GM18873 (cell line): ENCODE results near the gene ZFAND6.
"Not testable (repeated sequence)": the region's sequence is repeated elsewhere in the genome, so short reads cannot be mapped to it uniquely, and the experiment has no call there.

Experiments used
- ATAC-seq: cut with Tn5 transposase; IDR thresholded peaks from one replicate; pipeline ENCODE4 v1.9.1; 2021; ENCODE audit warnings: mild to moderate bottlenecking, moderate library complexity, moderate number of reproducible peaks; ENCODE audit not compliant: unreplicated experiment, low FRiP score

Gene ZFAND6

GRCh38 chr15:80058851-80059785 lies at the start of gene ZFAND6:
Gene ZFAND6 (plus strand): TSS chr15:80059676. CDS start chr15:80120345, 60,669 bp downstream.
- peak; percentile 81 for ATAC-seq

DNA sequence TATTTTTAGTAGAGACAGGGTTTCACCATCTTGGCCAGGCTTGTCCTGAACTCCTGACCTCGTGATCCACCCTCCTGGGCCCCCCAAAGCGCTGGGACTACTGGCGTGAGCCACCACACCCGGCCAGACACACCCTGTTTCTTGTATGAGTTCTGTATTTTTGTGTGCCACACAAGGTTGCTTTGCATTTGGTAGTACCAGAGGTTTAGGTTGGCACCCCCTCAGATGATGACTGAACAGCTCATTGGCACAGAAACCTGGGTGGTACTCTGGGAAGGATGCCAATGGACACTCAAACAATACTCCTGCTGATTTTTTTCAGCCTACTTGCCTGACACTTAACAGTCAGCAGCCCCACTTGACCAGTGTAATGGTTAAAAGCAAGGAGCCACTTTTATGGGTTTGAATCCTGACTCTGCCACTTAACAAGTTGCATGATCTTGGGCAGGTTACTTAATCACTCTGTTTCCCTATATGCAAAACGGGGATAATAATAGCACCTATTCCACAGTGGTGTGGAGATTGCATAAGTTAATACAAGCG lies 49.3 kb upstream of the ZFAND6 start:
- no peak for ATAC-seq

DNA sequence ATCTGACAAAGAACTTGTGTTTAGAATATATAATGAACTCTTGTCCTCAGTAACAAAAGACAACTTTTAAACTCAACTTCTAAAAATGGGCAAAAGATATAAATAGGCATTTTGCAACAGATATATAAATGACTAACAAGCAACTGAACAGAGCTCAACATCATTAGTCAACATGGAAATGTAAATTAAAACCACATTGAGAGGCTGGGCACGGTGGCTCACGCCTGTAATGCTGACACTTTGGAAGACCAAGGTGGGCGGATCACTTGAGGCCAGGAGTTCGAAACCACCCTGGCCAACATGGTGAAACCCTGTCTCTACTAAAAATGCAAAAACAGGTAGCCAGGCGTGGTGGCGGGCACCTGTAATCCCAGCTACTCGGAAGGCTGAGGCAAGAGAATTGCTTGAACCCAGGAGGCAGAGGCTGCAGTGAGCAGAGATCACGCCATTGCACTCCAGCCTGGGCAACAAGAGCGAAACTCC lies 48.4 kb upstream of the ZFAND6 start:
- ATAC-seq, result peak; percentile 48

GRCh38 chr15:80011596-80011995 lies 47.9 kb upstream of the ZFAND6 start:
- no peak for ATAC-seq

DNA sequence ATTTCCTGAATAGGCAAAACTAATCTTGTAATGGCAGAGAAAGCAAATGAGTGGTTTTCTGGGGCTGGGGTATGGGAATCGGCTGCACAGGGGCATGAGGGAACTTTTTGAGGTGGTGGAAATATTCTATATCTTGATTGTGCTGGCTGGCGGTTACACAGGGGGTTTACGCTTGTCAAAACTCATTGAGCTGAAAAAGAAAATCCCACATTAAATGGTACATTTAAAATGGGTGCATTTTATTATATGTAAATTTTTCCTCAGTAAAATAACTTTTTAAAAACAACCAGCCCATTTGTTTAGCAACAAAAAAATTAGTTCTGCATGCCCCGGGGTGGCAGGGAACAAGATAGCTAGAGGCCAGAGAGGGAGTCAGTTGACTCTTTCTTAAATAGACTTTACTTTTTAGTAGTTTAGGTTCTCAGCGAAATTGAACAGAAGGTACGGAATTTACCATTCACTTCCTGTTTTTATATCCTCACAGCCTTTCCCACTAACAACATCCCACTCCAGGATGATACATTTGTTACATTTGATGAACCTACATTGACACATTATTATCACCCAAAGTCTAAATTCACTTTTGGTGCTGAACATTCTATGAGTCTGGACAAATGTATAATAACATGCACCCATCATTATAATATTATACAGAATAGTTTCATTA lies 47.3 kb upstream of the ZFAND6 start:
- ATAC-seq, result no peak

DNA sequence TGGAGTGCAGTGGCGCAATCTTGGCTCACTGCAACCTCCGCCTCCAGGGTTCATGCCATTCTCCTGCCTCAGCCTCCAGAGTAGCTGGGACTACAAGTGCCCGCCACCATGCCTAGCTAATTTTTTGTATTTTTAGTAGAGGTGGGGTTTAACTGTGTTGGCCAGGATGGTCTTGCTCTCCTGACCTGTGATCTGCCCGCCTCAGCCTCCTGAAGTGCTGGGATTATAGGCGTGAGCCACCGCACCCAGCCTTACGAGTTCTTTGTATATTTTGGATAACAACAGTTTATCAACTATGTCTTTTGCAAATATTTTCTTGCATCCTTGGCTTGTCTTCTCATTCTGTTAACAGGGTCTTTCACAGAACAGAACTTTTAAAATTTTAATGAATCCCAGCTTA lies 45.3 kb upstream of the ZFAND6 start:
- ATAC-seq, result not testable (repeated sequence)

- no peak for ATAC-seq
Measured at GRCh38 chr15:80015156-80015555, 44.3 kb upstream of the ZFAND6 start.

- ATAC-seq, result not testable (repeated sequence)
Measured at GRCh38 chr15:80016506-80016905, 43.0 kb upstream of the ZFAND6 start.

DNA sequence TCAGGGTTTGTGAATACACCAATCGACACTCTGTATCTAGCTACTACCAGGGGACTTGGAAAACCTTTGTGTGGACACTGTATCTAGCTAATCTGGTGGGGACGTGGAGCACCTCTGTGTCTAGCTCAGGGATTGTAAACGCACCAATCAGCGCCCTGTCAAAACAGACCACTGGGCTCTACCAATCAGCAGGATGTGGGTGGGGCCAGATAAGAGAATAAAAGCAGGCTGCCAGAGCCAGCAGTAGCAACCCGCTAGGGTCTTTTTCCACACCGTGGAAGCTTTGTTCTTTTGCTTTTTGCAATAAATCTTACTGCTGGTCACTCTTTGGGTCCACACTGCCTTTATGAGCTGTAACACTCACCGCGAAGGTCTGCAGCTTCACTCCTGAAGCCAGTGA lies 42.3 kb upstream of the ZFAND6 start:
- ATAC-seq, result not testable (repeated sequence)

DNA sequence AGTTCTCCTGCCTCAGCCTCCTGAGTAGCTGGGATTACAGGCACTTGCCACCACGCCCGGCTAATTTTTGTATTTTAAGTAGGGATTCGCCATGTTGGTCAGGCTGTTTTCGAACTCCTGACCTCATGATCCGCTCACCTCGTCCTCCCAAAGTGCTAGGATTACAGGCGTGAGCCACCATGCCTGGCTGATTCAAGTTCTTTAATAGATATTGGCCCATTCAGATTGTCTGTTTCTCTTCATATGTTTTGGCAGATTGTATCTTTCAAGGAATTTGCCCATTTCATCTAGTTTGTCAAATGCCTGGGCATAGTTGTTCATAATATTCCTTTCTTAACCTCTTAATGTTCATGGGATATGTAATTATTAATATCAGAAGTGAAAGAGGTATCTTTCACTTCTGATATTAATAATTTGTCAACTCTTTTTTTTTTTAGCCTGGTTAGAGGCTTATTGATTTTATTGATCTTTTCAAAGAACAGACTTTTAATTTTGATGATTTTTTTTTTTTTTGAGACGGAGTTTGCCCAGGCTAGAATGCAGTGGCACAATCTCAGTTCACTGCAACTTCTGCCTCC lies 40.2 kb upstream of the ZFAND6 start:
- no peak for ATAC-seq

GRCh38 chr15:80020149-80020548 lies 39.3 kb upstream of the ZFAND6 start:
- not testable (repeated sequence) for ATAC-seq

DNA sequence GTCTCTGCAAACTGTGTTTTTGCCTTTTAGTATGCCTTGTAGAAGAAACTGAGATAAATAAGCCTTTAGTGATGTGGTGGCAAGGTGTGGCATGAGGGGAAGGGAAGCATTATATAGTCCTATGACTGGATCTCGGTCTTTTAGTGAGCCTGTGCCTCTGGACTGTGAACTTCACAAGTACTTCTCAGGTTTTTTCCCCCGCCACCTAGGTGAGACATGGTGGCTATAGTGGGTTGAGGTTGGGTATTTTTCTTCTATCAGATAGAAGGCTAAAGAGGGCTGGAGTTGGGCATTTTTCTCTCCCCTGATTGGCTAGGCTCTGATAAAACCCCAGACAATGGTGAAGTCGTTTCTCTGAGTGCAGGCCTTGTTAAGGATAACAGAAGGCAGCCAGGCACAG lies 38.7 kb upstream of the ZFAND6 start:
- ATAC-seq, result no peak

DNA sequence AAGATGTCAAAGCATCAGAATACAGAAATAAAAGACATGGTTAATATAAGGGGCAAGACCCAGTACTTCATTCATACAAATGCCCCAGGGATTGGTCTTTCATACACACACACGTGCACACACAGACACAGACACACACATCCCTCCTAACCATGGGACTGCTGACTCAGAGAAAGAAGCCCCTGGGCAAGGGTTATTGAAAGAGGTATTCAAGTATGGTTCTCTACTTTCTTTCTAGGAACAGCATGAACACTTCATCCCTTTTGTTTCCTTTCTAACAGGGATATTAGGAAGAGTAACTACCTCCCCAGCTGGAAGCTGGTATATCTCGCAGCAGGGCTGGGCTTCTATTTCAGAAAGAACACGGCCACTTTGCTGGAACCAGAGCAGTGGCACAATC lies 33.2 kb upstream of the ZFAND6 start:
- ATAC-seq, result no peak

- ATAC-seq, result no peak
Measured at GRCh38 chr15:80026754-80027153, 32.7 kb upstream of the ZFAND6 start.

- ATAC-seq, result no peak
Measured at GRCh38 chr15:80028937-80029336, 30.5 kb upstream of the ZFAND6 start.

- ATAC-seq, result no peak
Measured at GRCh38 chr15:80031841-80032240, 27.6 kb upstream of the ZFAND6 start.

GRCh38 chr15:80034629-80035028 lies 24.8 kb upstream of the ZFAND6 start:
- no peak for ATAC-seq

- no peak for ATAC-seq
Measured at GRCh38 chr15:80036071-80036470, 23.4 kb upstream of the ZFAND6 start.

DNA sequence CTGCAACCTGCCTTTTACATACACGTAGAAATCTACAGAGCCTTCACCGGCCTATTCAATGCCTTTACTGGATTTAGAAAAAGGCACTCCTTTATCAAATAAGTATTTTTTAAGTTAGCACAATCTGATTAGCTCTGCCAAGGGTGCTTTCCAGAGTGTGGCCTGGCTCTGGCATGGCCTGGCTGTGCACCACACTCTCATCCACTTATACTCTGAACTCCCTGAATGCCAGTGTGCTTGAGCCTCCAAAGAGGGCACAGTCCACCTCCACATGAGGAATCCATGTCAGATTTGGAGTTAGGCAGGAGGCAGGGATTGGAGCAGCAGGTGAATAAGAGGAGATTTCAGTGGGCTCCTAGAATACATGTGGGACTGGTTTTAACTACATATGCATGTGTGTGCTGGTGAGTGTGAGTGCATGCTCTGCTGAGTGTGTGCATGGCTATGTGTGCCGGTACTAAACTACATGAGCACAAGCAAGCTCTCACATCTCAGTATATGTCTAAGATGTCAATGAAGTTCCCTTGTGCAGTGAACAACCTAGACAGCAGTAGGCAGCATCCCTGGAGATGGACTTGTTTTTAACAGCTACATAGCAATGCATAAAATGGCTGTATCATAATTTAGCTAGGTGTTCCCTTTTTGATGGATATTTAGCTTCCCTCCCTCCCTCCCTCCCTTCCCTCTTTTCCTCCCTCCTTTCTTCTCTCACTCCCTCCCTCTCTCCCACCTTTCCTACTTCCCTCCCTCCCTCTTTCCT lies 17.8 kb upstream of the ZFAND6 start:
- ATAC-seq, result no peak

- no peak for ATAC-seq
Measured at GRCh38 chr15:80042568-80042967, 16.9 kb upstream of the ZFAND6 start.
